Activated naive CD8-positive, alpha-beta T cell treated with anti-CD3 and anti-CD28 coated beads, Interleukin-2, amount 50 U/mL, for 24 hours (primary cell): ENCODE measurements around the gene NAV3.

Experiments used
- ATAC-seq: fragments of 150-1000 bp; cut with Tn5 transposase; one replicate; pipeline ENCODE4 v1.10.0; 2021
- DNase-seq: peaks from one replicate; pipeline ENCODE4 v3.0.0; 2021
- H3K27ac Mint-ChIP-seq: one replicate; pipeline ENCODE4 v1.8.0; 2021; ENCODE audit warnings: mild to moderate bottlenecking, mixed read lengths
- H3K27me3 Mint-ChIP-seq: one replicate; pipeline ENCODE4 v1.8.0; 2021; ENCODE audit warnings: mixed read lengths
- H3K36me3 Mint-ChIP-seq: one replicate; pipeline ENCODE4 v1.8.0; 2021; ENCODE audit warnings: low read depth, mixed read lengths
- H3K4me1 Mint-ChIP-seq: one replicate; pipeline ENCODE4 v1.8.0; 2021; ENCODE audit warnings: mixed read lengths
- H3K4me3 Mint-ChIP-seq: one replicate; pipeline ENCODE4 v1.8.0; 2021; ENCODE audit warnings: mild to moderate bottlenecking, moderate library complexity, mixed read lengths
- H3K9me3 Mint-ChIP-seq: one replicate; pipeline ENCODE4 v1.8.0; 2021; ENCODE audit warnings: mixed read lengths

The NAV3 gene

GRCh38 chr12:78050790-78051189, 220.1 kb downstream of the NAV3 start:
- Mint-ChIP-seq H3K27ac (no peak overlapping the region), H3K27me3 (no peaks in the 10 kb centered on the region), H3K36me3 (no peaks in the 10 kb centered on the region), H3K4me1 (no peaks in the 10 kb centered on the region), H3K4me3 (no peak overlapping the region), H3K9me3 (peaks cover 9% of the 10 kb centered on the region)
- DNase-seq = no peak
- ATAC-seq = no peak

DNA sequence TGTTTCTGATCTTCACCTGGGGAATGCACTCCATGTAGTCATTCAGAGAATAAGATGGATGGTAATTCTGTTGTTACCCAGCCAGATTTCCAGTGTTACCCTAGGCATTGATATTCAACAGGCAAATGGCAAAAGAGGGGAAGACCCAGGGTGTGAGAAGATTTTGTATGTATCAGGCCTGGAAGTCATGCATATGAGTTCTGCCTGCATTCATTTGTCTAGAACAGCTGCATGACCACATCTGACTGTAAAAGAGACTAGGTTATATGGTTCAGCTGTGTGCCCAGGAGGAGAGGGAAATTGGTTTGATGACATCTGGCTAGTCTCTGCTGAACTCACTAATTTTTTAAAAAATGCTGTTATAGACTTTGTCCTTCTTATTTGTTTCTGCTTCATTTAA, 224.9 kb downstream of the NAV3 start:
- no peak overlapping the region for H3K27ac Mint-ChIP-seq
- H3K36me3 Mint-ChIP-seq = no peaks in the 10 kb centered on the region
- H3K4me3 Mint-ChIP-seq = no peak overlapping the region
- no peaks in the 10 kb centered on the region for H3K9me3 Mint-ChIP-seq
- H3K27me3 Mint-ChIP-seq = no peaks in the 10 kb centered on the region
- ATAC-seq (no peak), DNase-seq (no peak)
- H3K4me1 Mint-ChIP-seq = no peaks in the 10 kb centered on the region

DNA sequence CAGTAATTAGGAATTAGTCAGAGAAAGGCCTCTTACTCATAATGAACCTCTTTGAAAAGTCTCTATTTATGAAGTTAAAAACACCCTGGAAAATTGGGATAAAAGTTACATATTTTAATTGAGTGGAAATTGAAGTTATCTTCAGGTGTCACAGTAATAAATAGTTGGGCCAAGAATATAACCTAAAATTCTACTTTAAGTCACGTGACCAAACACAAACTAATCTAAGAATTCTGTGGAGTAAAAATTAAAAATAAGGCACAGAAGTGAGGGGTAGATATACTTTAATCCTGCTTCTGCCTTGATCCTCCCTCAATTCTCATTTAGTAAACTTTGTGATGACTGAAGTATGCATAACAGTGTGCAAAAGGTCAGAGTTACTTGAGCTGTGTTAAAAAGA, 226.4 kb downstream of the NAV3 start:
- Mint-ChIP-seq H3K4me3 (no peak overlapping the region), H3K4me1 (no peaks in the 10 kb centered on the region), H3K27ac (no peak overlapping the region), H3K36me3 (no peaks in the 10 kb centered on the region), H3K9me3 (no peaks in the 10 kb centered on the region), H3K27me3 (no peaks in the 10 kb centered on the region)
- DNase-seq (no peak), ATAC-seq (no peak)

GRCh38 chr12:78060186-78060585, 229.5 kb downstream of the NAV3 start:
- Mint-ChIP-seq H3K27me3 (no peaks in the 10 kb centered on the region), H3K9me3 (peaks cover 3% of the 10 kb centered on the region), H3K36me3 (no peaks in the 10 kb centered on the region), H3K27ac (no peak overlapping the region), H3K4me1 (no peaks in the 10 kb centered on the region), H3K4me3 (no peak overlapping the region)
- no peak for DNase-seq
- ATAC-seq = no peak

DNA sequence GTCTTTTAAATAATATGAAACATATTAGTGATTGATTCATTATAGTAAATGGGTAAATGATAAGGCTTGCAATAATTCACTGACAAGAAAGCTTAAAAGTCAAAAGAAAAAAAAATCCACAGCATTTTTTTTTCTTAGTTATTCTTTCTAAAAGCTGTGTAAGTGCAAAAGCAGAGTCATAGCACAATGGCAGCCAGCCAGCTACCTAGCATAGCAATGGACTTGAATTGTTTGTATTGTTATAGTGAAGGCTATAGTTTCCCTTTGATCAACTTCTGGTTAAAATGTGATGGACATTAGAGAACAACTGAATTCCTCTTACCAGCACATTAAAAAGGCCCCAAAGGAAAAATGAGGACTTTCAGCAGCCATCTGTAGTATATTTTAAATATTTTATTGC, 232.1 kb downstream of the NAV3 start:
- ATAC-seq = no peak
- Mint-ChIP-seq H3K4me1 (no peaks in the 10 kb centered on the region), H3K4me3 (no peak overlapping the region), H3K27ac (no peak overlapping the region), H3K9me3 (peaks cover 3% of the 10 kb centered on the region), H3K36me3 (no peaks in the 10 kb centered on the region), H3K27me3 (no peaks in the 10 kb centered on the region)
- DNase-seq = no peak

DNA sequence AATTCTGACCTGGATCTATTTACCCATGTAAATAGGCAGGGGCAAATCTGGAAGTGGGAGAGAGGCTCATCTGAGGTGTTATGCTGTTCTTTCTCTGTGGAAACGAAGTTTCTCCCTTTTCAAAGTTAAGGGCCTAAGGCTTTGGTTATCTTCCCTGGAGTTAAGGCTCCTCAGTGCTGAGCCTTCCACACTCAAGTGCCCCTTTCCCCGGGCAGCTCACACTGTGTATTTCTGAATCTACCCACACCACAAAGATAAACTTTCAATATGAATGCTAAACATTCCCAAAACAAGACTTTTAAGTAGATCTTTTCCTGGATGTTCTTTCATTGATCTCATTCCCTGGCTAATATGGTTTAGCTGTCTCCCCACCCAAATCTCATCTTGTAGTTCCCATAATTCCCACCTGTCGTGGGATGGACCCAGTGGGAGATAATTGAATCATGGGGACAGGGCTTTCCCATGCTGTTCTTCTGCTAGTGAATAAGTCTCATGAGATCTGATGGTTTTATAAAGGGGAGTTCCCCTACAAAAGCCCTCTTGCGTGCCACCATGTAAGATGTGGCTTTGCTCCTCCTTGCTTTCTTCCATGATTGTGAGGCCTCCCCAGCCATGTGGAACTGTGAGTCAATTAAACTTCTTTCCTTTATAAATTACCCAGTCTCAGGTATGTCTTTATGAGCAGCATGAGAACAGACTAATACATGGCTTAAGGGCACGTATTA, 251.1 kb downstream of the NAV3 start:
- no peaks in the 10 kb centered on the region for H3K27me3 Mint-ChIP-seq
- no peaks in the 10 kb centered on the region for H3K36me3 Mint-ChIP-seq
- ATAC-seq = no peak
- H3K27ac Mint-ChIP-seq = no peak overlapping the region
- H3K9me3 Mint-ChIP-seq = peaks cover 3% of the 10 kb centered on the region
- no peaks in the 10 kb centered on the region for H3K4me1 Mint-ChIP-seq
- no peak for DNase-seq
- no peak overlapping the region for H3K4me3 Mint-ChIP-seq

GRCh38 chr12:78085542-78086182, 255.0 kb downstream of the NAV3 start:
- Mint-ChIP-seq H3K9me3 (no peaks in the 10 kb centered on the region), H3K27ac (no peak overlapping the region), H3K36me3 (no peaks in the 10 kb centered on the region), H3K4me1 (no peaks in the 10 kb centered on the region), H3K27me3 (no peaks in the 10 kb centered on the region), H3K4me3 (no peak overlapping the region)
- DNase-seq (no peak), ATAC-seq (no peak)

DNA sequence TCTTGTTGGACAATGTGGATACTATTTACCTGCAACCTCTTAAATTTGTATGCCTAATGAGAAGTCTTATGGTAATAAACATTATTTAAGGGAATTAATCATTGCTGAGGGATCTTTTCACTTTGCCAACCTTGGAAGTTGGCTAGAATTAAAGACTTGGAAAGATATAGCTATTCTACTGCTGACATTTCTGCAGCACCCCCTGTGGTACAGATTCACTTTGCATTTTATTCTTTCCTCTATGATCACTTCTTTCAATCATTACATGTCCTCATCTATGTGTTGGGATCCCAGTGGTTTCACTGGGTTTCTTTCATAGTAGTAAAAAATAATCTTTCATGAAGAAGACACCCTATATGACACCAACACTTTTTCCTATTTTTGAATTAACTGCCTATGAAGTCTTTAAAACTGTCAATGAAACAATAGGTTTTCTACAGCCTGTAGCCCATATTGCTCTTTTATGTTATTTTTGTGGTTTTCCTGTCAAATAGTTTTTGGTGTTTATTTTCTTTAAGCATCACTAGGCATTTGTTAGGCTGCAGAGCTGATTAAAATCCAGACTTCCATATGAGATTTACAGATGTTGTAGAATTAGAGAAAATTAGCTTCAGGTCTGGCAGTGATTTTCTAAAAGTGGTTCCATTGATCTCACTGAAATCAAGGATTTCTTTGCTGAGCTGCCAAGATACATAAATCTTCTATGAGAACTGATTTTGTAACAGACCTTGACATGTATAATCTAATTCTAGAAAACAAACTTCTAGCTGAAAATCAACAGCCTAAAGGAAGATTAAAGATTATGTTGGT, 256.1 kb downstream of the NAV3 start:
- Mint-ChIP-seq H3K27ac (no peak overlapping the region), H3K4me3 (no peak overlapping the region), H3K9me3 (peaks cover 1% of the 10 kb centered on the region), H3K4me1 (no peaks in the 10 kb centered on the region), H3K27me3 (no peaks in the 10 kb centered on the region), H3K36me3 (no peaks in the 10 kb centered on the region)
- no peak for ATAC-seq
- DNase-seq = no peak

GRCh38 chr12:78087363-78087675, 256.6 kb downstream of the NAV3 start:
- peaks cover 4% of the 10 kb centered on the region for H3K9me3 Mint-ChIP-seq
- no peaks in the 10 kb centered on the region for H3K36me3 Mint-ChIP-seq
- no peaks in the 10 kb centered on the region for H3K27me3 Mint-ChIP-seq
- H3K4me1 Mint-ChIP-seq = no peaks in the 10 kb centered on the region
- H3K27ac Mint-ChIP-seq = no peak overlapping the region
- no peak overlapping the region for H3K4me3 Mint-ChIP-seq
- ATAC-seq (no peak), DNase-seq (no peak)

- Mint-ChIP-seq H3K27ac (no peak overlapping the region), H3K9me3 (peaks cover 4% of the 10 kb centered on the region), H3K27me3 (no peaks in the 10 kb centered on the region), H3K4me3 (no peak overlapping the region), H3K36me3 (no peaks in the 10 kb centered on the region), H3K4me1 (no peaks in the 10 kb centered on the region)
- DNase-seq (no peak), ATAC-seq (no peak)
These were observed 257.7 kb downstream of the NAV3 start for GRCh38 chr12:78088391-78088832.

GRCh38 chr12:78090266-78090665, 259.6 kb downstream of the NAV3 start:
- Mint-ChIP-seq H3K4me1 (no peaks in the 10 kb centered on the region), H3K36me3 (no peaks in the 10 kb centered on the region), H3K9me3 (peaks cover 4% of the 10 kb centered on the region), H3K27ac (no peak overlapping the region), H3K27me3 (no peaks in the 10 kb centered on the region), H3K4me3 (no peak overlapping the region)
- ATAC-seq (no peak), DNase-seq (no peak)

- H3K4me1 Mint-ChIP-seq = no peaks in the 10 kb centered on the region
- no peak overlapping the region for H3K4me3 Mint-ChIP-seq
- no peaks in the 10 kb centered on the region for H3K36me3 Mint-ChIP-seq
- peaks cover 9% of the 10 kb centered on the region for H3K9me3 Mint-ChIP-seq
- ATAC-seq (no peak), DNase-seq (no peak)
- no peaks in the 10 kb centered on the region for H3K27me3 Mint-ChIP-seq
- no peak overlapping the region for H3K27ac Mint-ChIP-seq
These were observed 264.9 kb downstream of the NAV3 start for GRCh38 chr12:78095623-78096022.

DNA sequence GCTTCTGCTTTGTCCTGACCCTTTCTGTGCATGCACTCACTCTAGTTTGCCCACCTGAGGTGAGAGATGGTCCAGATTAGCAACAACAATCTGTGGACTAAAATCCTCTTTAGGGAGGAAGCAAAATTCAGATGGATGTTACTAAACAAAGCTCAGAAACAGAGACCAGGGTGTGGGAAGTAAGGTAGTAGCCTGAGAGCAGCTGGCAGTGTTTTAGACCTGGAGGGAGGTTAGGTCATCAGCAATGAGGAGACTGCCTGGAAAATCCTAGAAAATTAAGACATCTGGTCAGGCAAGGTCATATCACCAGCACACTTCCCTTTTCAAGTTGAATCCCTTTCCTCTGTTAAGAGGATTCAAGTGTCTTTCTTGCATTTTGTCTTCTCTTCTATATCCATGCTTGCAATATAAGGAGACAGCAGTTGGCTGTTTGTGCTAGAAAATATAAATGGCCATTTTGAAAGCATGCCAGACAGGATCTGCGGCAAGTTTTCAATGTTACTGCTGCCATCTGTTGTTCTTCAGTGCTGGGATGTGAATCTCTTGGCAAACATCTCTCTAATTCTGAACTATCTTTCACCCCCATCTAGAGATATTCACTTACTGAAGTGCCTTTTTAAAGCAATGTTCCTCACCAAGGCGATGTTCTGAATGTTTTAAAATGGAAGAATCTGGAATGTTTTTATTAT, 266.4 kb downstream of the NAV3 start:
- no peak for DNase-seq

DNA sequence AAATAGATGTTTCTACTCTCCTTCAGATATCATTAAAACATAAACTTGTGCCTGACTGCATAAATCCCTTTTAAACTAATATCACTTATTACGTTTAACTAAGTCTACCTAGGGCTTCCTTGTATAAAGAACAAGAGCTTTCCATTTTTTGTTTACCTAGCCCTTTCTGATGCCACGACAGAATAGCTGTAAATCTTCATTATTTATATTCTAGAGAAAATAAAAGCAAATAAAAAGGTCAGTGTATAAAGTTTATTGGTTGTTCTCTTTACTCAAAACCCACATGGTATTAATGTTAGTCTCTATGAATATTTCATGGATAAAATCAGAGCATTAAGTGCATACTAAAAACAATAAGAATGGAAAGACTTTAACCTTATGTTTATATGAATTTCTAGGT, 269.1 kb downstream of the NAV3 start:
- no peak for DNase-seq
- Mint-ChIP-seq H3K4me3 (no peak overlapping the region), H3K27ac (no peak overlapping the region), H3K9me3 (peaks cover 4% of the 10 kb centered on the region), H3K36me3 (no peaks in the 10 kb centered on the region), H3K4me1 (no peaks in the 10 kb centered on the region), H3K27me3 (no peaks in the 10 kb centered on the region)
- ATAC-seq = no peak

More for the DNA sequence above, 266.4 kb downstream of the NAV3 start:
- H3K27ac Mint-ChIP-seq = no peak overlapping the region
- no peak for ATAC-seq
- H3K4me1 Mint-ChIP-seq = no peaks in the 10 kb centered on the region
- peaks cover 4% of the 10 kb centered on the region for H3K9me3 Mint-ChIP-seq
- H3K36me3 Mint-ChIP-seq = no peaks in the 10 kb centered on the region
- no peaks in the 10 kb centered on the region for H3K27me3 Mint-ChIP-seq
- H3K4me3 Mint-ChIP-seq = no peak overlapping the region
